ENCODE measurements around the gene TXNDC11.

- no peak for TF ChIP-seq SUZ12 (IDR thresholded peaks at IDR 0.05; ENCODE audit: extremely low read depth, insufficient read depth, insufficient read length)
- no peak for TF ChIP-seq YY1 (IDR thresholded peaks at IDR 0.05; ENCODE audit: insufficient read depth, insufficient read length)
- no peak for TF ChIP-seq ZNF274 (IDR thresholded peaks at IDR 0.05; ENCODE audit: low read depth, low read length)
Observed at GRCh38 chr16:11630046-11630767, 112.5 kb downstream of the TXNDC11 start.
